HL-60/S4 (cell line): Measurements from ENCODE around the gene DTNB.
"Not testable (repeated sequence)": the region's sequence is repeated elsewhere in the genome, so short reads cannot be mapped to it uniquely, and the experiment has no call there.

Experiments
- in situ Hi-C: fragments of 300-500 bp; cut with MboI; formaldehyde crosslinking; loops from 2 replicates; pipeline ENCODE4 v1.14.3; 2022; ENCODE audit warnings: low sequenced_read_pairs

DTNB gene

DNA sequence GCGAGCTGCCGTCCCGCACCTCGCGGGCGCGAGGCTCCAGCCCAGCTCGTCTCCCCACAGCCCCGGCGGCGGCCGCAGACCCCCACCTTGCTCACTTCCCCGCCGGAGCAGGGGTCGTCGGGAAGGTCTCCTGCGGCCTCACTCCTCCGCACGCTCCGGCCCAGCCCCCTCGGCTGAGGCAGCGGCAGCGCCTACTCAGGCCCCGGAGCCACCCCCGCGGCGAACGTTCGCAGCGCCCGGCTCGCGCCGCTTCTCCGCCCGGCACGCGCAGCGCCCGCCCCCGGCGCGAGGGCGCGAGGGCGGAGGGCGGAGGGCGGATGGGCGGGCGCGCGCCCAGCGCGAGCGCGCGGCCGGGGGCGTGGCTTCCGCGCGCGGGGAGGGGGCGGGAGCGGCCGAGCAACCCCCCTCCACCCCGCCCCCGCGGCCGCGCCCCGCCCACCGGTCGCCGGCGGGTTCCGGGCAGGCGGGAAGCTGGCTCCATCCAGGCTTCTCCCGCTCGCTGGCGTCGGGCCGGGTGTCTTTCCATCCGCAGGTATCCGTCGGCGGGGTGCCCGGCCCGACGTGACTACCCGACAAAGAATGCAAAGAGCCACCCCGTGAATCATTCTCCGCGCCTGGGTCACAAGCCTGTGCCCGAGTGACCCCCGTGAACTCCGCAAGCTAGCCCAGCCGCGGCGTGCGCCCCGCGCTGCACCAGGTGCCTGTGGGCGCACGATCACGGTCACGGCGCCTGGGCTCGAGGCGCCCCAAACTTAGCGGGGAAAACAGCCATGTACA is at the start of gene DTNB:
DTNB (minus strand) TSS at position 278 of the 777 bp plus-strand sequence. CDS start 20,917 bp downstream, outside the sequence.
- in situ Hi-C loops, result no loop called here

DNA sequence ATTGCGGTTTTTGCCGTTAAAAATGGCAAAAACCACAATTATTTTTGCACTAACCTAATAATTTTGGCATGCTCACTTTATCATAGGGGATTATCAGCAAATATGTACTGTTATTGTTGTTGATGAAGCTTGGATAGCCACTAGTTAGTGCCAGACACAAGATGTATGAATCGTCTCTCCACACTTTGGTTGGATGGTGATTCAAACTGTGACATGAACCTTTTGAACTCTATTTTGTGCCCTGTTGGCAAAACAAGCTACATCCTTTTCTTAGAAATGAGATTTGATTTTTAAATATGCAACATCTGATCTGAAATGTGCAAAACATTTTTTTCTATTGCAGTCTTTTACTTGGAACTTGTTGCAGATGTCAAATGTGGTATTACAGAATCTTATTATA is 48.8 kb upstream of the DTNB start:
- in situ Hi-C loops, result no loop called here

DNA sequence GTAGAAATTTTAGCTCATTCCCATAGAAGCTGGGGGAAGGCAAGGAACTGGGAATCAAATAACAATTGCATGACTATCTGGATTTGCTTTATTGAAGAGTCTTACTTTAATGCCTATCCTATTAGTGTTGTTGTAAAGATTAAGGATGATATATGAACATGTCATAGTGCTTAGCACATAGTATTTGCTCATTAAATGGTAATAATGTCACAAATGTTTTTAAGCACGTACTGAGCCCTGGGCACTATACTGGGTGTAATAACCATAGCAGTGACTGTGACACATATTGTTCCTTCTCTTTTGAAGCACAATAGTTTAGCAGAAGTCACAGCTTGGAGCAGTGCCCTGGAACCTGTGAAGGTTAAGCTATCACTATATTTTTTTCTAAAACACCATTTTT is 47.2 kb upstream of the DTNB start:
- in situ Hi-C loops, result no loop called here

DNA sequence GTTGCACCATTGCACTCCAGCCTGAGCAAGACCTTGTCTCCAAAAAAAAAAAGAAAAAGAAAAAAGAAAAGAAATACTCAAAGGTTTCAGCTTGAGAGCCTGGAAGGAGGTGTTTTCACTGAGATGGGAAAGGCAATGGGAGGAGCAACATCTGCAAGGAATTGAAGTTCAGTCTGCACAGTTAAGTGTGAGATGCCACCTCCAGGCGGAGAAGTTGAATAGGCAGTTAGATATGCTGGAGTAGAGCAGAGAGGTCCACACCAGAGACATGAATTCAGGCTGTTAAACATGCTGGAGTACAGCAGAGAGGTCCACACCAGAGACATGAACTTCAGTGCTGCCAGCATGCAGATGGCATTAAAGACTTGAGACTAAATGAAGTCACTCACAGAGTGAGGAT is 41.4 kb upstream of the DTNB start:
- in situ Hi-C loops, result no loop called here

DNA sequence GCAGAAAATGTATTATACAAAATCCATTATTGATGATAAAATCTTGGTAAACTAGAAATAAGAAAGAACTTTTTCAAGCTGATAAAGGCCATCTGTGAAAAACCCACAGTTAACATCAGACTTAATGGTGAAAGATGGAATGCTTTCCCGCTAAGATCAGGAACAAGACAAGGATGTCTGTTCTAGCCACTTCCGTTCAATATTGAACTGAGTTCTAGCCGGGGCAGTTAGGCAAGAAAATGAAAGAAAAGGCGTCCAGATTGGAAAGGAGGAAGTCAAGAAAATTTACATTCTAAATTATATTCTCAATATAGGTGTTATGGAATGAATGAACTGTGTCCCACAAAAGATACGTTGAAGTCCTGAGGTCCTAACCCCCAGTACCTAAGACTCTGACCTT is 39.1 kb upstream of the DTNB start:
- in situ Hi-C loops, result no loop called here

DNA sequence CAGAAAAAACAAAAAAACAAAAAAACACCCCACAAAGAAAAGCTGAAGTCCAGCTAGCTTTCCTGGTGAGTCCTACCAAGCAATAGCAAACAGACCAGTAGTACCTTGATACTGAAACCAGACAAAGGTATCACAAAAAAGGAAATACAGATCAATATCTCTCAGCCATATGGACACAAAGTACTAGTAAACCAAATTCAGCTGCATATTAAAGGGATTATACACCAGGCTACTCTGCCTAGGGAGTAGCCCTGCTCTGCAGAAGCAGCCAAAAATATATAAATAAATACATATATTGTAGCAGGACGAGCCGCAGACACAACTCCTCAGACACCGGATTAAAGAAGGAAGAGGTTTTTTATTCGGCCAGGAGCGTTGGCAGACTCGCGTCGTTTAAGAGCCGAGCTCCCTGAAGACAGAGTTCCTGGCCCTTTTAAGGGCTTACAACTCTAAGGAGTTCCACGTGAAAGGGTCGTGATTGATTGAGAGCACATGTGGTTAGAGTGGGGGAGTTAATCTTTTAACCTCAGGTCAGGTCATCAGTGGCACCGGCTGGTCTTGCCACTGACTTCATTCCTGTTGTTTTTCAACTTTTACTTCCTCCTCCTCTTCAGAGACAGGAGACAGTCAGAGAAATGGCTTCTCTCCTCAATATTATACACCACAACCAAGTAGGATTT is 38.4 kb upstream of the DTNB start:
- in situ Hi-C loops, result no loop called here

DNA sequence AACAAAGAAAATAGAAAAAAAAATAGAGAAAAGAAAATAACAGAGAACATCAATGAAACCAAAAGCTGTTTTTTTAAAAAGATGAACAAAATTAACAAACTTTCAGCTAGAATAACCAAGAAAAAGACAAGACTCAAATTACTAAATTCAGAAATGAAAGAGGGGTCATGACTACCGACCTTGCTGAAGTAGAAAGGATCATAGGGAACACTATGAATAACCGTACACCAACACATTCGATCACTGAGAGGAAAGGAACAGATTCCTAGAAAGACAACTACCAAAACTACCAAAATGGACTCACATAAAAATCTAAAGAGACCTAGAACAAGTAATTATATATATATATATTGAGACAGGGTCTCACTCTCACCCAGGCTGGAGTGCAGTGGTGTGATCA is 37.4 kb upstream of the DTNB start:
- in situ Hi-C loops, result no loop called here

DNA sequence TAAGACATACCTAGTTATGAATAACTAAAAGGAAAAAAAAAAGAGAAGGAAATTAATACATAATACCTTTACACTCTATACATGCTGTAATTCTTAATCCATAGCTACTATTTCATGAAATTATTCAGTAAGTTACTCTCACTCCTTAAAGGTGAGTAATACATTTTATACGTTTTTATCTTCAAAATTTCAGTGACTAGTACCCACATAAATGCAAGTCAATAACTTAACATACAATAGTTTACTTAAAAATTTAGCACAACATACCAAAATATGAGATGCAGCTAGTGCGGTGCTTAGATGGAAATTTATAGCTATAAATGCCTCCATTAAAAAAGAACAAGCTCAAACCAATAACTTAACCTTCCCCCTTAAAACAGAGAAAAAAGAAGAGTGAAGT is 36.0 kb upstream of the DTNB start:
- in situ Hi-C loops, result no loop called here

DNA sequence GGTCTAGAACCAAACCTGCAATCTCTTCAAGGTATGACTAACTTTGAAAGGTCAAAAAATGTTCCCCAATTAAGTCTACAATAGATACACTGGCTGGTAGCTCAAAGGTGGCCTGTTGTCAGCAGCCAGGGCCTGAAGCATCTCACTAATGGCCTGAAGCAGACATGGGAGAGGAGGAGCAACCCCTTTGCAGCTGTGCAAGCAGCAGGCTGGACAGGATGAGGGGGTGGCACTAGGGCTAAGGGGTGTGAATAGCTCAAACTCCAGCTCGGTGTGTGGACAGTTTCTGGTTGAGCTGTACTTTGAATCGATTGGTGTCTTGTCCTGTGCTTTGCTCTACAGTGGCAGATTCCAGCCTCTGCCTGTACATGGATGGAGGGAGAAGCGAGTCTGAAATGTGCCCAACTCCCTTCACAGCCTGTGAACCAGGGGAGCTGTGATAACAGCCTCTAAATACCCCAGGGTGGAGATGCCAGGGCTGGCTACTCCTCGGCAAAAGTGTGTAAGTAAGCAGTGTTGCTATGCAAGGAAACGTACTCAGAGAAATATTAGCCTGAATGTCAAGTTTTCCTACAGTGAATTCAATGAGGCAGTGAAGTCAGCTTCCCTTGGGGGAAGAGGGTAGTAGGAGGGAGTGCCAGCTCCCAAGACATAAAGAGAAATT is 34.7 kb upstream of the DTNB start:
- in situ Hi-C loops, result no loop called here

DNA sequence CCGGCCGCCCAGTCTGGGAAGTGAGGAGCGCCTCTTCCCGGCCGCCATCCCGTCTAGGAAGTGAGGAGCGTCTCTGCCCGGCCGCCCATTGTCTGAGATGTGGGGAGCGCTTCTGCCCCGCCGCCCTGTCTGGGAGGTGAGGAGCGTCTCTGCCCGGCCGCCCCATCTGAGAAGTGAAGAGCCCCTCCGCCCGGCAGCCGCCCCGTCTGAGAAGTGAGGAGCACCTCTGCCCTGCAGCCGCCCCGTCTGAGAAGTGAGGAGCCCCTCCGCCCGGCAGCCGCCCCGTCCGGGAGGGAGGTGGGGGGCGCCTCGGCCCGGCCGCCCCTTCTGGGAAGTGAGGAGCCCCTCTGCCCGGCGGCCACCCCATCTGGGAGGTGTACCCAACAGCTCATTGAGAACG is 32.2 kb upstream of the DTNB start:
- in situ Hi-C loops, result not testable (repeated sequence)

DNA sequence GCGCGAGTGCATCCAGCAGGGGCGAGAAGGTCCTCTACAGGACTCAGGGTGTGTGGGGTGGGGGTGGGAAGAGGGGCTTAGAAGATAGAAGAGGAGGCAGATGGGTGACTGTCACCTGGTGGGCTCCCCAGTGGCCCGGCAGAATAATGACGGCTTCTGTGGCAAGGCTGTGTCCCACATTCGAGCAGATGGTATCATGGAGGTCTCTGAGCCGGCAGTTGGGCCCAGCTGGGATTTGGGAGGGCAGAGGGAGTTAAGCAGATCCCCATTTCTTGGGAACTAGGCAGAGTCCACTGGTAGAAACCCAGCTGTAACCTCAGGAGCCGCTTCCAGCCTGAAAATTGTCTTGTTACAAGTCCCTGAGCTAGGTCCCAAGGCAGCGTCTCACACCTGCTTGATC is 28.4 kb upstream of the DTNB start:
- in situ Hi-C loops, result no loop called here

DNA sequence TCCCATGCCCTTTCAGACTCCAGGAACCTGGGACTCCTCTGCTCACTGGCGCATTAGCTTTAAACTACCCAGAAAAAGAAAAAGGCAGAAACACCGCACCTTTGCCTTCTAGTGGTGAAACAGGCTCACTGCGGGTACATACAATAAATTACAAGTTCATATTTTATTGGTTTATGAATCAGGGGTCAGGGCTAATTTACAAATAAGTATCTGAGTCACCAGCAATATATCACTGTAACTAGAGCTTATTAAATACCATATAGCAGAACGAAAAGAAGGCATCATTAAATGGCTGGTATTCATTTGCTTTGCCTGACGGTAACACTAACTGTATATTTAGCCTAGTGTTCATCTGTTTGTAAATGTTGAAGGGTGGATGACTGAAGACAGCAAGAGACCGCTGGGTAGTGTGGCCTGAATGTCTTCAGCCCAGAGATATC is 26.9 kb upstream of the DTNB start:
- in situ Hi-C loops, result no loop called here

DNA sequence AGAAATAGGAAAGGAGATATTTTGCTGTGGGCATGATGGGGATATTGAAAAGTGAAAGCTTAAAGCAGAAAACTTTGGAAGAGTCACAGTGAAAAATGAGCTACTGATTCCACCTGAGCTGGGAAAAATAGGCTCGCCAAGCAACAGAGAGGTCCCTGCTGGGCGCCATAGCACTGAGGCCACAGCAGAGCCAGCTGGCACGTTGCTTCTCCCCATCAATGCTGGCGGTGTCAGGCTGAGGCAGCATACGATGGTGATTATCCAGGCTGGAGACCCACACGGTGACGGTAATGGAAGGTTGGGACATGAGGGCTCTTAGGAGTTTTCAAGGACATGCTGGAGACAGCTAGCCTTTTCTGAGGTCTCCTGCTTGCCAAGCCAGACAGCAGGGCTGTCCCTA is 25.8 kb upstream of the DTNB start:
- in situ Hi-C loops, result no loop called here

DNA sequence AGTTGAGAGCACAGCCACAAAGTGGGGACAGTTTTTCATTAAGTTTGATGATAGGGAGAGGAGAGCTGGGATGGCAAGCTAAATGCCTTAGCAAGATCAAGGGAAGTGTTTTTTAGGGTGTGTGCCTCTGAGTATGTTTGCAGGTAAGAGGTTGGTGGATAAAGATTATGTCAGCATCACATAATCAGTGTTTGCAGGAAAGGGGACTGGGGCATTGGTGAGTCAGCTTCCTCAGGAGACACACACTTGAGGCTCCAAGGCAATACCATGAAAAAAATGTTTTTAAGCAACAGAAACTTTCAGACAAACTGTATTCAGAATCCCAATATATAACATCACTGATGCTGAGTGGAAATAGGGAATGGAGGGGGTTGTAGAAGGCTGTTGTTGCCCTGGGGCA is 25.4 kb upstream of the DTNB start:
- in situ Hi-C loops, result no loop called here

DNA sequence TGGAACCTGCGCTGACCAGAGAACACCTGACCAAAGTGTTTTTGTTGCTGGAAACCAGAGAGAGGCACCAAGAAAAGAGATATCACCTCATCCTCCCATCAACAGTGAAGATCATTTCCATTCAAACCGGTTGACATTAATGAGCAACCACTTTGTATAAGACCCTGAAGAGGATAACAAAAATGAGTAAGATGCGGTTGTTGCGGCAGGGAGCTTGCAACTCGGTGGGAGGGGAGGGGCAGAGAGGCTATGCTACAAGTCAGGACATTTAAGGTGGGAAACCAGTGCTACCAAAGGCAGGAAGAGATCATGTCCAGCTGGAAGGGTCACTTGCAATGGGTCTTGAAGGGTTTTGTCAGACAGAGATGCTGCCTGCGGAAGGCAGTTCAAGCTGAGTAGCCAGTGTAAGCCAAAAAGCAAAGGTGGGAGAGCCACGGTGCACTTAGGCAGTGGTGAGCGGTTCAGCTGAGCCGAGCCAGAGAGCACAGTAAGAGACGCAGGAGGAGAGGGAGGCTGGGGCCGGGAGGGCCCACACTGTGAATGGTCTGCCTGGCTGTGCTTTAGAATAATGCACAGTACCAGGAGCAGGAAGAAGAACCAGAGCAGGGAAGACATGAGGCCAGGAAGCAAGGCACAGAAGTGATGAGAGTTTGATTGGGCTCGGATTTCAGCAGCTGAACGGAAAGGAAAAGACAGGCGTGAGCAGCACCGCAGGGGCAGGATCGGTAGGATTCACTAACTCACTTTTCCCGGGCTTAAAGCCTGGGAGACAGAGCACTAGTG is 24.4 kb upstream of the DTNB start:
- in situ Hi-C loops, result no loop called here

DNA sequence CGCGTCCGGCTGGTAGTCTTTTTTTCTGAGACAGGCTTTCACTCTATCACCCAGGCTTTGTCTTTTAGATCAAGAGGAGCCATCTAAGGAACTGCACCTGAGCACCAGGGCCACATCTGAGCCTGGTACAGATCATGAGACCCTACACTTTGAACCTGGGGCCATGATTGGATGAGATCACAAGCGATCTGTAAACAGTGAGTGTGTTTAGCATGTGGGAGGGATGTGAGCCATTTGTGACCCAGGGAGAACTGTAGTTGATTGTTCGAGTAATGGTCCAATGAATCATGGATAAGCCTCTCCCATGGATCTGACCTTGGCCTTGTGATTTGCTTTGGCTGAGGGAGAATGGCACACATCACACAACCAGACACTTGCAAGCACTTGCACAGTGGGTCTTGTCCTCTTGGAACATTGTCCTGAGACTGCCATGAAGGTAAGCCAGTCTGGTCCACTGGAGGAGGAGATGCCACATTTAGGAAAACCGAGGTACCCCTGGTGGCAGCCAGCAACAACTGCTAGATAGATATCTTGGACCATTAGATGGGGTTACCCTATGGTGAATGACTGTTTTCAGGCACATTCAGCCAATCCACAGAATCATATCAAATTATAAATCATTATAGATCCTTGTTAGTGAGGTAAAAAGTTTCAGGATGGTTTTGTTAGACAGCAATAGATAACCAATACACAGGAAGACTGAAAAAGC is 19.5 kb upstream of the DTNB start:
- in situ Hi-C loops, result no loop called here

DNA sequence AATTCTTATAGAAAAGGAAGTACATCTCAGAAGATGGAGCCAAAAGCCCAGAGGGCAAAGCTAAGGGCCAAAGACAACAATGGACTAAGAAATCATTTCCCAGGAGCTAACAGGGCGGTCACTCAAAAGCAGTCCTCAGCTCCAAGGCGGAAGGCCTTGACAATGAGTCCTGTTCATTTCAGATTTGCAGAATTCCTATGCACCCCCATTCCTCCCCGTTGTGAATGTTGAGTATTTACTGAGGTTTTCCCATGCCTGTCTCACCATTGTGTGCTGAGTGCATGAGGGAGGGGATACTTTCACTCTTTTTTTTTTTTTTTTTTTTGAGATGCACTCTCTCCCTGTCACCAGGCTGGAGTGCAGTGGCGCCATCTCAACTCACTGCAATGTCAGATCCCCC is 18.8 kb upstream of the DTNB start:
- in situ Hi-C loops, result no loop called here

DNA sequence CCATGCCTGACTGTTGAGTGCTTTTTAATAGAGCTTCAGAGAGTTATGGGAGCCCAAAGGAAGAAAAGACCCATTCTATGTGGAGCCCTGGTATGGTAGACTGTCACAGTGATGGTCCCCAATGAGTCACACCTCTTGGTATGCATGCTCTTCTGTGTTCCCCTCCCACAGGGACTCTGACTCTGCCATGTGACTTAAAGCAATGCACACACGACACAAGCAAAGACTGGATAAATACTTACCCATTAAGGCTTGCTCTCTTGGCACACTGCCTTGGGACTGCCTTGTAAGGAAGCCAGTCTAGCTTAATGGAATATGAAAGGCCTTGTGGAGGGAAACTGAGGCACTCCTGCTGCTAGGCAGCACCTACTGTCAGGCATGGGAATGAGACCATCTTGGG is 16.7 kb upstream of the DTNB start:
- in situ Hi-C loops, result no loop called here

DNA sequence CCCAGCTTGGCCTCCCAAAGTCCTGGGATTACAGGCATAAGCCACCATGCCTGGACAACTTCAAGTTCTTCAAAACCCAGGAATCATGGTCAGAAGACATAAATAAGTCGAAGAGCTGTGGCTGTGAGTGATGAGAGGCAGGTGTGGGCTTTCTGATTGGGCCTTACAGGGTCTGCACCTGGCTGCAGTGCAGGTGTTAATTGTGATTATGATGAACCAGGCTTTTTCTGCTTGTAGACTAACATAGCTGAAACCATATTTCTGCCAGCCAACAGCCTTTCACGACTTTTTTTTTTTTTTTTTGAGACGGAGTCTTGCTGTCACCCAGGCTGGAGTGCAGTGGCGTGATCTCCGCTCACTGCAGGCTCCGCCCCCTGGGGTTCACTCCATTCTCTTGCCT is 14.9 kb upstream of the DTNB start:
- in situ Hi-C loops, result no loop called here

DNA sequence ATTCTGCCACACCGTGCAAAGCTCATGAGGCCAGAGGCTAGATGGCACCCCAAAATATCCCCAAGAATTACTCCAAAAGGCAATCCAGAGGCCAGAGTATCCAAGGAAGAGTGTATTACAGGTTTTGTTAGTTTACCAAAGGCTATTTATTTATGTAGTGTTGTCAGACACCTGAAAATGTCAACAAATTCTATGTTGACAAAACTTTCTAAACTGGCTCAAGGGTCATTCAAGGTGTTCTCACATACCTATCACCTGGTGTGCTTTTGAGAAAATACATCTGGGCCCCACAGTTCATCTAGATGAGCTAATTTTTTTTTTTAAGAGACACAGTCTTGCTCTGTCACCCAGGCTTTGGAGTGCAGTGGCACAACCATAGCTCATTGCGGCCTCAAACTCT is 12.4 kb upstream of the DTNB start:
- in situ Hi-C loops, result no loop called here
